ENCODE data around the gene PTPRCAP.
"Not testable (repeated sequence)": the region's sequence is repeated elsewhere in the genome, so short reads cannot be mapped to it uniquely, and the experiment has no call there.

Gene PTPRCAP, protein sequence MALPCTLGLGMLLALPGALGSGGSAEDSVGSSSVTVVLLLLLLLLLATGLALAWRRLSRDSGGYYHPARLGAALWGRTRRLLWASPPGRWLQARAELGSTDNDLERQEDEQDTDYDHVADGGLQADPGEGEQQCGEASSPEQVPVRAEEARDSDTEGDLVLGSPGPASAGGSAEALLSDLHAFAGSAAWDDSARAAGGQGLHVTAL

DNA sequence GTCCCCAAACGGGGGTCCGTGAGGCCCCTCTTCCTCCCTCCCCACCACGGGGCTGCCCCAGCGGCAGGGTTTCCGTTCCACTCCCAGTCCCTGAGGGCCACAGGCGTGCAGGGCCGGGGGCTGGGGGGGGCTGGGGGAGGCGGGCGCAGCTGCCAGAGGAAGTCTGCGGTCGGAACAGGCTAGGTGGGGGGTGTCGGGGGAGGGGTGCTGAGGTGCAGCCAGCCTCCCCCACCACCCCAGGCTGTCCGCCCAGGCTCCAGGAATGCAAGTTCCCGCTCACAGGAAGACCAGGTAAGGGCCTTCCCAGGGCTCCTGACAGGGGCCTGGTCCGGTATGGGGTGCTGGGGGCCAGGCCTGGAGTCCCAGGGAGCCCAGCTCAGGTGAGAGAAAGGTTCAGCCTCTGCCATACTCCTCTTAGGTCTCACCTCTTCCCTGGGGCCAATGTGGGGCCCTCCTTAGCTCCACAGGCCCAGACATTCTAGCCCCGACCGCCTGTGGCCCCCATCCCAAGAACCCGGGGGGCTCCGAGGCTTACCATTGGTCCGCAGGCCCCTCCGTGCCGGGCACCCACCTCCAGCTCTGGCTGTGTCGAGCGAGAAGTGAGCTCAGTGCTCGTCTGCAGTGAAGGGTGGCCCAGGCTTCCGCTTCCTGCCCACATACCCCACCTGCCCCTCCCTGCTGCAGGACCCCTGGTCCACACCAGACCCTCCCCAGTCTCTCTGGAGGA is at the start of gene PTPRCAP:
PTPRCAP (minus strand) TSS at position 601 of the 727 bp plus-strand sequence; CDS start at position 538, 63 bp downstream.
- H3K36me3 ChIP-seq (replicated peaks; ENCODE audit: insufficient read depth, low read length): no peaks in the 10 kb centered on the region; the same call in 1 of the 2 replicates
- H3K9me2 ChIP-seq (replicated peaks; ENCODE audit: insufficient read depth, low read length): no peaks in the 10 kb centered on the region
- no peaks in the 10 kb centered on the region for H3F3A ChIP-seq (ENCODE audit: insufficient read depth, low read length)
- H3K4me3 ChIP-seq (ENCODE audit: low read length): no peak within 1 kb of the TSS
- no peaks in the 10 kb centered on the region for H3K4me1 ChIP-seq (ENCODE audit: low read length)
- no peak within 1 kb of the TSS for H3K9ac ChIP-seq (ENCODE audit: low read length)
- H4K20me1 ChIP-seq (ENCODE audit: insufficient read depth, low read length): no peaks in the 10 kb centered on the region
- TF ChIP-seq EZH2 (optimal IDR thresholded peaks at IDR 0.05; ENCODE audit: low read depth, low read length) (no peak), EZH2phosphoT487 (IDR thresholded peaks at IDR 0.05; ENCODE audit: low read length) (no peak)
- TF ChIP-seq, protein P1, sequence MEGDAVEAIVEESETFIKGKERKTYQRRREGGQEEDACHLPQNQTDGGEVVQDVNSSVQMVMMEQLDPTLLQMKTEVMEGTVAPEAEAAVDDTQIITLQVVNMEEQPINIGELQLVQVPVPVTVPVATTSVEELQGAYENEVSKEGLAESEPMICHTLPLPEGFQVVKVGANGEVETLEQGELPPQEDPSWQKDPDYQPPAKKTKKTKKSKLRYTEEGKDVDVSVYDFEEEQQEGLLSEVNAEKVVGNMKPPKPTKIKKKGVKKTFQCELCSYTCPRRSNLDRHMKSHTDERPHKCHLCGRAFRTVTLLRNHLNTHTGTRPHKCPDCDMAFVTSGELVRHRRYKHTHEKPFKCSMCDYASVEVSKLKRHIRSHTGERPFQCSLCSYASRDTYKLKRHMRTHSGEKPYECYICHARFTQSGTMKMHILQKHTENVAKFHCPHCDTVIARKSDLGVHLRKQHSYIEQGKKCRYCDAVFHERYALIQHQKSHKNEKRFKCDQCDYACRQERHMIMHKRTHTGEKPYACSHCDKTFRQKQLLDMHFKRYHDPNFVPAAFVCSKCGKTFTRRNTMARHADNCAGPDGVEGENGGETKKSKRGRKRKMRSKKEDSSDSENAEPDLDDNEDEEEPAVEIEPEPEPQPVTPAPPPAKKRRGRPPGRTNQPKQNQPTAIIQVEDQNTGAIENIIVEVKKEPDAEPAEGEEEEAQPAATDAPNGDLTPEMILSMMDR (IDR thresholded peaks at IDR 0.05; ENCODE audit: low read length): no peak
- H2AFZ ChIP-seq (ENCODE audit: low read length): no peak within 1 kb of the TSS
- H3K27me3 ChIP-seq (replicated peaks; ENCODE audit: insufficient read depth, low read length): no peaks in the 10 kb centered on the region
- DNase-seq: no peak
- H3K27ac ChIP-seq (ENCODE audit: low read length): no peak within 1 kb of the TSS
- H3K4me2 ChIP-seq (ENCODE audit: low read depth, low read length): no peak within 1 kb of the TSS
- H3K9me3 ChIP-seq (replicated peaks; ENCODE audit: insufficient read depth, low read length): no peaks in the 10 kb centered on the region
- H3K79me2 ChIP-seq (ENCODE audit: low read length): no peaks in the 10 kb centered on the region

DNA sequence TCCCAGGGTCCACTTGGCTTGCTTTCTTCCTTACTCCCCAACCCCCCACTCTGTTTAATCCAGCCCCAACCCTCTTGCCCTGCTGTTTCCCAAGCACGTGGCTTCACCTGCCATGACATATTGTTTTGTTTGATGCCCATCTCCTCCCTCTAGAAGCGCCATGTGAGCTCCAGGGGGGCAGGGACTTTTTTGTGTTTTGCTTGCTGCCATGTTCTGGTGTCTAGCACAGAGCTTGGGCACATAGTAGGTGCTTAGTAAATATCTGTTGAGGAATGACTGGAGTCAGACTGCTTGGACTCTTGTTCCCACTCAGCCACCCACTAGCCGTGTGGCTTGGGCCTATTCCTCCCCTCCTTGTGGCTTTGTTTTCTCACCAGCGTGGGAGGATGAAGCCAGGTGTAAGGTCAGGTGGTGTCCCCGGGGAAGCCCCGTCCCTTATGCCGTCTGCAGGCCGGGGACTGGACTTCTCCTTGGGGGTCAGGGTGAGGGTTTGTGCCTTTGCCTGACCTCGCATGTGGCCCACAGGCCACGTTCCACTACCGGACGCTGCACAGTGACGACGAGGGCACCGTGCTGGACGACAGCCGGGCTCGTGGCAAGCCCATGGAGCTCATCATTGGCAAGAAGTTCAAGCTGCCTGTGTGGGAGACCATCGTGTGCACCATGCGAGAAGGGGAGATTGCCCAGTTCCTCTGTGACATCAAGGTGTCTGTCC is 49.2 kb upstream of the PTPRCAP start:
- Histone ChIP-seq H3F3A (ENCODE audit: insufficient read depth, low read length) (no peaks in the 10 kb centered on the region), H3K36me3 (replicated peaks; ENCODE audit: insufficient read depth, low read length) (no peaks in the 10 kb centered on the region), H3K4me3 (ENCODE audit: low read length) (no peak overlapping the region), H3K79me2 (ENCODE audit: low read length) (peaks cover 26% of the 10 kb centered on the region), H4K20me1 (ENCODE audit: insufficient read depth, low read length) (no peaks in the 10 kb centered on the region), H3K4me2 (ENCODE audit: low read depth, low read length) (no peak overlapping the region), H3K9me2 (replicated peaks; ENCODE audit: insufficient read depth, low read length) (no peaks in the 10 kb centered on the region), H3K4me1 (ENCODE audit: low read length) (peaks cover 20% of the 10 kb centered on the region), H3K27ac (ENCODE audit: low read length) (no peak overlapping the region), H3K9me3 (replicated peaks; ENCODE audit: insufficient read depth, low read length) (no peaks in the 10 kb centered on the region), H3K9ac (ENCODE audit: low read length) (no peak overlapping the region), H3K27me3 (replicated peaks; ENCODE audit: insufficient read depth, low read length) (no peaks in the 10 kb centered on the region), H2AFZ (ENCODE audit: low read length) (no peak overlapping the region)
- no peak for TF ChIP-seq EZH2 (optimal IDR thresholded peaks at IDR 0.05; ENCODE audit: low read depth, low read length)
- TF ChIP-seq EZH2phosphoT487 (IDR thresholded peaks at IDR 0.05; ENCODE audit: low read length): no peak
- TF ChIP-seq, protein P1 (IDR thresholded peaks at IDR 0.05; ENCODE audit: low read length): no peak
- DNase-seq: no peak

DNA sequence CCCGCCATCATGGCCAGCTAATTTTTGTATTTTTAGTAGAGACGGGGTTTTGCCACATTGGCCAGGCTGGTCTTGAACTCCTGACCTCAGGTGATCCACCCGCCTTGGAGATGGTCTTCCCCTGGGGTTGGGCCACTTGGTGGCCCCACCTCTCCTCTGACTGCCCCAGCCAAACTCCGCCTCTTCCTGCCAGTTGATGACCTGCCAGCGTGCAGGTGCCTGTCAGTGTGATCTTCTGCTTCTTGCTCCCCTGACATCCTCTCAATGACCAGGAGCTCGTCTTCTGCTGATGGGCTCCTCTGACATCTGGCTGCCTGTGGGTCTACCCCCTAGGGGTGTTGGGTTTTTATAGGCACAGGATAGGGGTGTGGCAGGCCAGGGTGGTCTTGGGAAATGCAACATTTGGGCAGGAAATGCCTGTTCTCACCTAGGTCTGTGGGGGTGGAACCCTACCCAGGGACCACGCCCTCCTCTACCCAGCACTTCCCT is 48.4 kb upstream of the PTPRCAP start:
- H3K27ac ChIP-seq (ENCODE audit: low read length); H3K9me2 ChIP-seq (replicated peaks; ENCODE audit: insufficient read depth, low read length): not testable (repeated sequence)

More for the DNA sequence above, 48.4 kb upstream of the PTPRCAP start:
- H3K4me1 ChIP-seq (ENCODE audit: low read length): peaks cover 20% of the 10 kb centered on the region
- H3K4me2 ChIP-seq (ENCODE audit: low read depth, low read length); H3K36me3 ChIP-seq (replicated peaks; ENCODE audit: insufficient read depth, low read length); H3K9ac ChIP-seq (ENCODE audit: low read length); H3F3A ChIP-seq (ENCODE audit: insufficient read depth, low read length); H3K27me3 ChIP-seq (replicated peaks; ENCODE audit: insufficient read depth, low read length); H2AFZ ChIP-seq (ENCODE audit: low read length); H4K20me1 ChIP-seq (ENCODE audit: insufficient read depth, low read length); H3K9me3 ChIP-seq (replicated peaks; ENCODE audit: insufficient read depth, low read length); DNase-seq; H3K4me3 ChIP-seq (ENCODE audit: low read length): not testable (repeated sequence)
- peaks cover 26% of the 10 kb centered on the region for H3K79me2 ChIP-seq (ENCODE audit: low read length)

Measured in MM.1S (cell line).